Anterior cingulate cortex (tissue), 58 donors: ENCODE data around the gene SDC4.

Source experiments
- DNase-seq, 58 donors: peaks; one replicate each; lab custom pipeline; 2025; lab: John Stamatoyannopoulos, UW

The SDC4 gene

GRCh38 chr20:45347936-45348778, at the start of gene SDC4:
SDC4 (minus strand) TSS chr20:45348424; CDS start chr20:45348384, 40 bp downstream.
- peak in 32 of 58 donors; percentile 5 to 66 (median 32) for DNase-seq

GRCh38 chr20:45395114-45395415, 46.8 kb upstream of the SDC4 start:
- no peak for DNase-seq

GRCh38 chr20:45394221-45395113, 46.2 kb upstream of the SDC4 start:
- DNase-seq = no peak

GRCh38 chr20:45392733-45393132, 44.5 kb upstream of the SDC4 start:
- peak in 6 of 58 donors; percentile 14 to 51 (median 35) for DNase-seq

GRCh38 chr20:45391559-45391958, 43.3 kb upstream of the SDC4 start:
- DNase-seq = no peak

GRCh38 chr20:45390931-45391330, 42.7 kb upstream of the SDC4 start:
- DNase-seq = no peak

- DNase-seq = no peak
Measured at GRCh38 chr20:45387274-45387673, 39.0 kb upstream of the SDC4 start.

- peak in 39 of 58 donors; percentile 4 to 85 (median 49) for DNase-seq
Measured at GRCh38 chr20:45378191-45378590, 30.0 kb upstream of the SDC4 start, which contains the start of gene TP53TG5. TP53TG5 (minus strand) TSS chr20:45378325; CDS start chr20:45378236, 89 bp downstream.

GRCh38 chr20:45377269-45377668, 29.0 kb upstream of the SDC4 start:
- DNase-seq = no peak

- no peak for DNase-seq
Measured at GRCh38 chr20:45374966-45375365, 26.7 kb upstream of the SDC4 start.

GRCh38 chr20:45374101-45374467, 25.9 kb upstream of the SDC4 start:
- no peak for DNase-seq

GRCh38 chr20:45373353-45374100, 25.3 kb upstream of the SDC4 start:
- peak in 56 of 58 donors; percentile 34 to 91 (median 77) for DNase-seq

- DNase-seq = peak in 52 of 58 donors; percentile 8 to 81 (median 47)
Measured at GRCh38 chr20:45372646-45373352, 24.6 kb upstream of the SDC4 start.

- DNase-seq = no peak
Measured at GRCh38 chr20:45372241-45372640, 24.0 kb upstream of the SDC4 start.

GRCh38 chr20:45370571-45371160, 22.4 kb upstream of the SDC4 start:
- DNase-seq = no peak

GRCh38 chr20:45368221-45368980, 20.2 kb upstream of the SDC4 start:
- DNase-seq = no peak

- no peak for DNase-seq
Measured at GRCh38 chr20:45367126-45367525, 18.9 kb upstream of the SDC4 start.

- no peak for DNase-seq
Measured at GRCh38 chr20:45366631-45367030, 18.4 kb upstream of the SDC4 start.

GRCh38 chr20:45366192-45366591, 18.0 kb upstream of the SDC4 start:
- DNase-seq = no peak
